Hematopoietic multipotent progenitor cell treated with erythropoietin and hydrocortisone succinate and interleukin-3 and kit ligand, for 6 days (in vitro differentiated cells): ENCODE measurements around the gene SFXN4.
A peak's percentile ranks its signal among the peaks of the same experiment; 100 is the strongest.
"Not testable (repeated sequence)": the region's sequence is repeated elsewhere in the genome, so short reads cannot be mapped to it uniquely, and the experiment has no call there.

Experiments
- DNase-seq: peaks from one replicate; pipeline ENCODE4 v3.0.0-alpha.2; 2015

The SFXN4 gene

GRCh38 chr10:119105155-119105554 is 60.4 kb downstream of the SFXN4 start:
- no peak for DNase-seq

- DNase-seq: peak; percentile 45
Measured at GRCh38 chr10:119104654-119105015, 60.9 kb downstream of the SFXN4 start.

GRCh38 chr10:119103903-119104653 is 61.4 kb downstream of the SFXN4 start, which contains the start of gene DENND10:
Gene DENND10, plus strand, starts transcription at chr10:119104113. Its CDS starts 30 bp downstream, at chr10:119104143.
- DNase-seq: peak; percentile 91

- no peak for DNase-seq
Measured at GRCh38 chr10:119103241-119103902, 62.1 kb downstream of the SFXN4 start.

- peak; percentile 63 for DNase-seq
Measured at GRCh38 chr10:119101366-119102098, 64.0 kb downstream of the SFXN4 start.

- DNase-seq: peak; percentile 57
Measured at GRCh38 chr10:119100434-119101238, 64.9 kb downstream of the SFXN4 start.

- no peak for DNase-seq
Measured at GRCh38 chr10:119098576-119098975, 66.9 kb downstream of the SFXN4 start.

- not testable (repeated sequence) for DNase-seq
Measured at GRCh38 chr10:119096641-119097415, 68.7 kb downstream of the SFXN4 start.

- DNase-seq: peak; percentile 56
Measured at GRCh38 chr10:119095640-119096039, 69.9 kb downstream of the SFXN4 start.

GRCh38 chr10:119090968-119091367 is 74.5 kb downstream of the SFXN4 start:
- peak; percentile 99 for DNase-seq
